HG03565 (cell line): Measurements from ENCODE around the gene NF1.
"Not testable (repeated sequence)": the region's sequence is repeated elsewhere in the genome, so short reads cannot be mapped to it uniquely, and the experiment has no call there.

Experiments
- ATAC-seq: cut with Tn5 transposase; IDR thresholded peaks from one replicate; pipeline ENCODE4 v1.9.1; 2021; ENCODE audit warnings: mild to moderate bottlenecking, moderate library complexity; ENCODE audit not compliant: unreplicated experiment

NF1 gene

DNA sequence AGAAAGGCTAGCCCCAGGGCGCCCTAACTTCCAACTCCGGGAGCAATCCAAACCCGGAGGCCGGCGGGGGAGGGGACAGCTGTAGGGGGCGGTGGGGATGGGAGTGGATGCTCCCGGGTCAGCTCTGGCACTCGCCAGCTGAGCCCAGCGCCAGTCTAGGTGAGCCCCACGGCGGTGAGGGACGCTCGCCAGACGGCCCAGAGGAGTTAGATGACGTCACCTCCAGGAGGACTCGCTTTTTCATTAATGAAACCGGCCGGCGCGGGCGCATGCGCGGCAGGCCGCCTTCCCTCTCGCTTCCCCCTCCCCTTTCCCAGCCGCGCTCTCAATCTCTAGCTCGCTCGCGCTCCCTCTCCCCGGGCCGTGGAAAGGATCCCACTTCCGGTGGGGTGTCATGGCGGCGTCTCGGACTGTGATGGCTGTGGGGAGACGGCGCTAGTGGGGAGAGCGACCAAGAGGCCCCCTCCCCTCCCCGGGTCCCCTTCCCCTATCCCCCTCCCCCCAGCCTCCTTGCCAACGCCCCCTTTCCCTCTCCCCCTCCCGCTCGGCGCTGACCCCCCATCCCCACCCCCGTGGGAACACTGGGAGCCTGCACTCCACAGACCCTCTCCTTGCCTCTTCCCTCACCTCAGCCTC, at the start of gene NF1:
Gene NF1 (plus strand): TSS at position 378 of the 636 bp plus-strand sequence. CDS start 333 bp downstream, outside the sequence.
- ATAC-seq, result peak; percentile 62

- not testable (repeated sequence) for ATAC-seq
These were observed 47.8 kb upstream of the NF1 start for GRCh38 chr17:31046856-31047425.

DNA sequence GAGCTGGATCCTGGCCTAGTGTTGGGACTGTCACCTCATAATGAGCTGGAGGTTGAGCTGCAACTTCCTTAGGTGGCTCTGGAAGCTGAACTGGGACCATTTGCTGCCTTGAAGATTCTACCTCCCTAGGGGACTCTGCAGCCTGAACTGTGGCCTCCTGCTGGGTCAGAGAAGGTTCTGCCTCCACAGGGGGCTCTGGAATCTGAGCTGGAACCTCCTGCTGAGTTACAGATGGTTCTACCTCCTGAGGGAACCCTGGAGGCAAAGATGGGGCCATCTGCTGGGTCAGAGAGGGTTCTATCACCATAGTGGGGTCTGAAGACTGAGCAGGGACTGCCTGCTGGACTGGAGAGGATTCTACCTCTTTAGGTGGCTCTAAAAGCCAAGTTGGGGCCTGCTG, 46.6 kb upstream of the NF1 start:
- no peak for ATAC-seq

- ATAC-seq, result no peak
These were observed 46.0 kb upstream of the NF1 start for GRCh38 chr17:31048780-31049179.

DNA sequence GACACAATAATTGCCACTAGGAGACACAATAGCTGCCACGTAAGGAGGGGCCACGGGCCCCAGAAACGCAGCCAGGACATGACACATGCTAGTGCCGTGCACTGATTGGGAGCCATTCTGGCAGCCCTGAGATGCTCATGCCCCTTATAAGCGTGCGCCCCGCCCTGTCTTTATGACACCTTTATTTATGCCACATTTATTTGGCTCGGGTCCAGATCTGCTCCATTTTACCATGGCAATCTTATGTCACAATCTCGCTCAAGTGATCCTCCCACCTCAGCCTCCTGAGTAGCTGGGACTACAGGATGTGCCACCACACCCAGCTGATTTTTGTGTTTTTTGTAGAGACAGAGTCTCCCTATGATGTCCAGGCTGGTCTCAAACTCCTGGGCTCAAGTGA, 43.8 kb upstream of the NF1 start:
- ATAC-seq, result no peak

DNA sequence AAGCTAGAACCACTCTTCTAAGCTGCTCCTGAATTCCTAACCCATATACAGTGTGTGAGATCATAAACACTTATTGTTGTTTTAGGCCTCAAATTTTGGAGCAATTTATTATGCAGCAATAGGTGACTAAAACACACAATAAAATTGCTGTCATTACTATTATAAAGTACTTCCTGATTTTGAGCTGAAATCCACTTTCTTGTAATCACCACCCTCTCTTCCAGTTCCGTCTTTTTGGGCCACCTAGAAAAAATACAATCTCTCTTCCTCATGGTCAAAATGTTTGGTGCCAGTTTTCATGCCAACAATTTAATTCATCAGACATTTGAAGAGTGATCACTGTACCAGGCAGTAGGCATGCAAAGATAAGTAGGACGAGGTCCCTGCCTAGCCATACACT, 43.3 kb upstream of the NF1 start:
- ATAC-seq, result no peak

GRCh38 chr17:31052187-31052889, 42.4 kb upstream of the NF1 start:
- no peak for ATAC-seq

- ATAC-seq, result no peak
These were observed 41.7 kb upstream of the NF1 start for GRCh38 chr17:31053071-31053470.

DNA sequence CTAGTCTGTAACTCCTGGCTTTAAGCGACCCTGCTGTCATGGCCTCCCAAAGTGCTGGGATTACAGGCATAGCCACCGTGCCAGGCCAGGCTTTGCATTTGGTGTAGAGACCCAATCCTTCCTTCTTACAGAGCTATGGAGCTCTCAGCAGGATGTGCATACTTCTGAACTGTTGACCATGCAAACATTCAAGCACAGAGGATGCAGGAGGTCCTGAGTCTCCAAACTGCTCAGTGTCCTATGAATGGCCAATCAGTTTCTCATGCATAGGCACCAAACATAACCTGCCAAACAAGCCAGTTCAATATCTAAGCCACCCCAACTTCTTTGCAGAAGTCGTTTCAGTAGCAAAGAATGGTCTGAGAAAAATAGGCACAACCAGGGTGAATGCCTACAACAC, 40.0 kb upstream of the NF1 start:
- no peak for ATAC-seq

GRCh38 chr17:31058976-31059375, 35.8 kb upstream of the NF1 start:
- ATAC-seq, result no peak

GRCh38 chr17:31060791-31061550, 33.8 kb upstream of the NF1 start:
- no peak for ATAC-seq

- ATAC-seq, result no peak
These were observed 33.1 kb upstream of the NF1 start for GRCh38 chr17:31061678-31062077.

- no peak for ATAC-seq
These were observed 32.4 kb upstream of the NF1 start for GRCh38 chr17:31062346-31062745.

DNA sequence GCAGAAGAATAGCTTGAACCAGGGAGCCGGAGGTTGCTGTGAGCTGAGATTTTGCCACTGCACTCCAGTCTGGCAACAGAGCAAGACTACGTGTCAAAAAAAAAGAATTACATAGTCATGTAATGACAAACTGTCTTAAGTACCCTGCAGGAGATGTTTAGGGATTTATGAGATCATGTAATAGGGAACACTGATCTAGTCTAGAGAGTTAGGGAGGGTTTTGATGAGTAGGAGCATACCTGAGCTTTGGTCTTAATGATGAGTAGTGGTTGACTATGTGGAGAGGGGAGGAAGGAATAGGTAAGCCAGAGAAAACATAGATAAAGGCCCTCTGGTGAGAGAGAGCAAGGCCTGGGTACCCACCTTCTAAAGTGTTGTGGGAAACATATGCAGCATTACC, 30.1 kb upstream of the NF1 start:
- ATAC-seq, result no peak

DNA sequence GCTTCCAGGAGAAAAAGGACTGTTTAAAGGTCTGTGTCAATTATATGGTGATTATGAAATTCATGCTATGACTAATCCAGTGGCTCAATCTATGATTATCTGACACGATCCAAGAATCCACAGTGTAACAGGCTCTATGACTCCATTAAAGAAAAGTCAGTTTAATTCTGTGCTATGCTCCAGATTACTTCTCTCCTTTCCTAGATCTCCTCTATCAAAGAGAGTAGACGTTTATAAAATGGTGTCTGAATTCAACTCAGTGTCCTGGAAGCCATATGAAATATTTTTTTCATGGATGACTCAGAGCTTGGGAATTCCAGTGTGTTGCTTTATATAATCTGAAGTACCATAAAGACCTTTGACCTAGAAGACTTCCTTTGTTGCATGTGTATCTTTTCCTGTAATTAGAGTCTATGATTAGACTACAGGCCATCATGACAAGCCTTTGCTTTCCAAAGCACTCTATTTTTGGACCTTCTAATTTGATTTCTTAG, 27.0 kb upstream of the NF1 start:
- ATAC-seq, result no peak

DNA sequence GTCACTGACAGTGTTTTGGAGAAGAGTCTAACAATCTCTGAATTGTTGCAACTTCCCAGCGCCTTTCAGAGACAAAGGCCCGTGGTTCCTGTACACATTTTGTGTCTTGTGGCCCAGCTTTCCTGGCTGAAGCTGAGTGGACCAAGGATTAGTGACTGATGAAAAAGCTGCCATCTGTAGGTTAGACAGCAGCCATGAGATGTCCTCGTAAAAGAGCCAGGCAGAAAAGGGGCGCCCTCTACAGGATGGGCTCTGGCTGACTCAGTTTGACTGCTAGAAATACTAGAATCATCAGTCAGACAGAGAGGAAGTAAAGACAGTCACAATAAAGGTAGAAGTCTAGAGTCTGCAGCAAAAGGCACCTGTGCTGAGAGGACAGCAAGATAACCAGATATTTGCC, 26.5 kb upstream of the NF1 start:
- no peak for ATAC-seq

- no peak for ATAC-seq
These were observed 22.6 kb upstream of the NF1 start for GRCh38 chr17:31072186-31072585.

GRCh38 chr17:31073411-31073810, 21.4 kb upstream of the NF1 start:
- ATAC-seq, result no peak

- no peak for ATAC-seq
These were observed 19.8 kb upstream of the NF1 start for GRCh38 chr17:31074772-31075555.

GRCh38 chr17:31078290-31078689, 16.5 kb upstream of the NF1 start:
- no peak for ATAC-seq

GRCh38 chr17:31079731-31080130, 15.0 kb upstream of the NF1 start:
- ATAC-seq, result no peak
